Inflammatory macrophage (primary cell): Measurements from ENCODE around the gene THY1.
"Not testable (repeated sequence)": the region's sequence is repeated elsewhere in the genome, so short reads cannot be mapped to it uniquely, and the experiment has no call there.

Experiments used
- DNase-seq, 2 donors: peaks; one replicate each; pipeline ENCODE4 v3.0.0-alpha.2; 2020 to 2022

The THY1 gene

DNA sequence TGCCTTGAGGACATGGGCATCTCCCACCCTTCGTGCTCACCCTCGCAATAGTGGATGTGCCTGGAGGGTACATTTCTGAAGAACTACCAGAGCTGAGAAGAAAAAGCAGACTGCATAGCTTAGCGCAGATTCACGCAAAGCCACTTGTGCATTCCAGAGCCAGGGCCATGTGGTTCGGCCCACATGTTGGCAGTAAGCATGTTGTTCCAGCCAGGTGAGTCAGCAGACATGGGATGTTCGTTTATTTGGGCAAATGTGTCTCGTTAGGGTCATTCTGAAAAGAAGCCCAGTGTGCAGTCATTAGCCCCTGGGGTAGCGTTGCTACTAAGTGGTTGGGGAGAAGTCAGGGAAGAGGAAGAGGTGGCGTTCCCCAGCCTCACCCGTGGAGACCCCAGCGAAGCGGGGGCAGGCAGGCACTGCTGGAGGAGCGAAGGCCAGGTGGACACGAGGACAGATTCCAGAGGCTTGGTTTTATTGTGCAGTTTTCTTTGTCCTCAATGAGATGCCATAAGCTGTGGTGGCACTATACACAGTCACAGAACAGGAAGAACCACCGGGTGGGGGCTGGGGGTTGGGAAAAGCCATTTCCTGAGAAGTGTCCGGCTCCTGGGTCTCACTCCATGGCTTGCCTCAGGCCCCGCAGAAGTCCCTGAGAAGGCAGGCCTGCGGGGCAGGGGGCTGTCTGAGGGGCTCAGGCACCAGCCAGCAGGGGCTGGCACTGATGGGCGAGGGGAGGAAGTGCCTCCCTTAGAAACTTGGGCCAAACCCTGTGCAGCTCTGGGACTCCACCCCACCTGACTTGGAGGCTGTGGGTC is 5.0 kb downstream of the THY1 start:
- DNase-seq, result no peak

DNA sequence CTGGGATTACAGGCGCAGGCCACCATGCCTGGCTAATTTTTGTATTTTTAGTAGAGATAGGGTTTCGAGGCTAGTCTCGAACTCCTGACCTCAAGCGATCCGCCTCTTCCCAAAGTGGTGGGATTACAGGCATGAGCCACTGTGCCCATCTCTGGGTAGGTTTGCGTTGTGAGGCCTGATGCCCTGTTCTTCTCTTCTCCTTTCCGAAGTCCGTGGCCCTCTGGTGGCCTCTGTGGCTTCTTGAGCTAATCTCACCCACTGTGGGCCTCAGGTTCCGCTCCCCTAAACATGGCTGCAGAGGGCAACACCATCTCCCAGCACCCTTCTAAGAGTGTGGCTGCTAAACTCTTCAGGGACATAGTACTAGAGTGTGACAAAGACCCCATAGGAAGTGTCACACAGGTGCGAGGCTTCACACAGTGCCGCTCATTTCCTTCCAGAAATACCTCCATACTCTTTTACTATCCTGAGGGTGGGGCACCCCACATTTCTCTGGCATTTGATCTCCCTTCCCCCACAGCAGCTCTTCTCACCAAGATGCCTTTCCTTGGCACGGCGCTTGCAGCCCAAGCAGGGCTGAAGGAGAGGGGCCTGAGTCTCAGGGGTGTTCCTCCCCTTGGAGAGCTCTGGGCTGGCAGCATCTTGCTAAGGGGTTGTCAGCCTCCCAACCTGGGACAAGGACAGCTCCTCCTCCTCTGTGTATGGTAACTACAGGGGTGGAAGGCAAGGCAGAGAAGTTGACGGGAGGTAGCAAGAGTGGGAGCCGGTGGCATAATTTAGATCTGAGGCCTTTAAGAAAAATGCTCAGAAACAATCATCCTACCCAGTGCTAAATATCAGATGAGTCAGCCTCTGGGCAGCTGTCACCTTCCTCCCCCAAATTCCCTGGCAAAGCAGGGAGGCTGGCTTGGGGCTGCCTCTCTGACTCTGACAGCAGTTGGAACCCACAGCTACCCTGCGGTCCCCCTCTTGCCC is 6.1 kb downstream of the THY1 start:
- DNase-seq, result no peak

DNA sequence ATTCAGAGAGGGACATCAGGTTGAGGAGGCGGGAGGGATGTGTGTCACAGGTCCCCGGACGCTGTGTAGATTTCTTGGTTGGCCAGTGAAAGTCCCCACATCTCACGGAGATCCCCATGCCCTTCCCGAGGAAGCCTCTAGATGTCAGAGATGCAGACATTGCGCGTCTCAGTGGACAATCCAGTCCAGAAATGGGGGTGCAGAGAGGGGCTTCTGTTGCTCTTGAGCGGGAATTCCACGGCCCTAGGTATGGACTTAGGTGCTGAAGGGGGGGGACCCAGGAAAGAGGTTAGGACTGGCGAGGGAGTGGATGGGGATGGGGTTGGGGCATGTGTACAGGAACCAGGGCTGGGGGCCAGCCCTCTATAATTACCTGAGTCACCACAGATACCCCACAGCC is 7.0 kb downstream of the THY1 start:
- DNase-seq, result no peak

DNA sequence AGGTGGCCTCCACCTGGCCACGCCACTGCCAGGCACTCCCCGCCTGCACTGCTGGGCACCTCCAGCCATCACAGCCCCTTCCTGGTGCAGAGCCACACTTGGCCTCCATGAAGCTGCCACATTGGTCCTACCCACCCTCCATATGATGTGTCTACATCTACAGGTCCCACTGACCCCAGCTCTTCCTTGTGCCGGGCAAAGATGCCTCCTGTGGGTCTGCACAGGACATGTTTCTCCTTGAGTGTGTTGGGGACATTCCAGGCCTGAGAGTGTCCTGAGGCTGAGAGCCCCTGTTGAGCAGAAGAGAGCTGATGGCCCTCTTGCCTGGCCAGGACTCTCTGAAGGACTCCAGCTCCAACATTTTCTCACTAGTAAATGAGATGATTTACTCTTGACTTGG is 7.5 kb downstream of the THY1 start:
- no peak for DNase-seq

DNA sequence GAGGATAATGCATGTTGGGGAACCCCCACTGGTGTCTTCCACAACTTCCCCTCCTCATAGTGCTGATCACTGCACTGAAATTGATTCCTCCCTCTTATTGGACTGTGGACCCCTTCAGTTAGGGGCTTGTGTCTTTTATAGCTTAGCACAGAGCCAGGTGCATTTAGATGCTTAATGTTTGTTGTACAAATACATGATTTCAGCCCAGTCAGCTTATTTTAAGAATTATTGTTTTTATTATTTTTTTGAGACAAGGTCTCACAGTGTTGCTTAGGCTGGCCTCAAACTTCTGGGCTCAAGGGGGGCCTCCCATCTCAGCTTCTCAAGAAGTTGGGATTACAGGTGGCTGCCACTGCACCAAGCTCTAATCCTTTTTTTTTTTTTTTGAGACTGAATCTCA is 8.2 kb downstream of the THY1 start:
- no peak for DNase-seq

DNA sequence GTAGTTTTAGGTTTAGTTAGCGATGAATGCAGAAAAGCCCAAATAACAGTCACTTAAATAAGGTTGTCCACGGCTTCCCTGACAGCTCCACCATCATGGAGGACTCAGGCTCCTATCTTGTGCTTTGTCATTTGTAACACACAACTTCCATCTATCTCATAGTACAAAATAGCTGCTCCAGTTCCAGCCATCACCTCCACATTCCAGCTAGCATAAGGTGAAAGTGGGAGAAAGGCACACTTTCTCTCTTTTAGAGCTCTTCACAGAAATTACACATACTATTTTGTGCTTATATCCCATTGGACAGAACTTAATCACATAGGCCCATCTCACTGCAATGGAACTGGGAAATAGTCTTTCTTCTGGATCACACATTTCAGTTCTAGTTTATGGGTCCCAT is 8.7 kb downstream of the THY1 start:
- DNase-seq, result no peak

DNA sequence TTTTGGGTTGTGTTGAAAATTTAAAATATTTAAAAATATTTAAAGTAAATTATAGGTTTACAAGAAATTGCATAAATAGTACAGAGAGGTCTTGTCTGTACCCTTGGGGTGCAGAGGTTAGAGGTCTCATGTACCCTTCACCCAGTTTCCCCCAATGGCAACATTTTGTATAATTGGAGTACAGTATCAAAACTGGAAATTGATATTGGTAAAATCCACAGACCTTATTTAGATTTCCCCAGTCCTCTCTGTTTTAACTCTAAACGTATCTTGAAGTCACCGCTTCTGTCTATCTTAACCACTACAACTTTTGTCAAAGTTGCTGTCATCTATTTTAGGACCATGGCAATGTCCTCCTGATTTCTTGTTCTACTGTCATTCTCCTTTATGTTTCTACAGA is 10.9 kb downstream of the THY1 start:
- no peak for DNase-seq

DNA sequence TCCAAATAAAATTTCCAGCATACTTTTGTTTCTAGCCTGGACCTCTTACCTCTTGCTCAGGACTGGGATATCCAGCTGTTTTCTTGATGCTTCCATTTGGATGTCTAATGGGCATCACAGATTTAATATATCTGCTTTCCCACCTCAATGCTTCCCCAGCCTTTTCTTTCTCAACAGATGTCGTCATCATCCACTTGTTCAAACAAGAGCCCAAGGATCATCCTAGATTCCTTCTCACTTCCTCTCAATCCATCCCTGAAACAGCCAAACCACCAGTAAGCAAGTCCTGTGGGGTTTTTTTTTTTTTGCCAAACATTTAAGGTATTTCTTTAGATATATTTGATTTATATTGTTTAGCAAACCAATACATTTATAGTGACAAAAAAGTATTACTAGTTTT is 12.5 kb downstream of the THY1 start:
- DNase-seq, result no peak

DNA sequence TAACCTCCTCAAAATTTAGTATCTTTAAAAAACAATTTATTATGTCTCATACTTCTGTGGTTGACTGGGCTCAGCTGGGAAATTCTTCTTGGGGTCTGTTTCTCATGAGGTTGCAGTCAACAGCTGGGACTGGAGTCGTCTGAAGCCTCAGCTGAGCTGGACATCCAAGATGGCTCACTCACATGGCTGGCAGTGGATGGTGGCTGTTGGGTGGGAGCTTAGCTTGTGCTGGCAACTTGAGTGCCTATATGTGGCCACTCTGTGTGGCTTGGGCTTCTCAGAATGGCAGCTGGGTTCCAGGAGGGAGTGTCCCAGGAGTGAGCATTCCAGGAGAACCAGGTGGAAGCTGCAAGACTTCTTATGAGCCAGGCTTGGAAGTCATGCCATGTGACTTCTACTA is 13.2 kb downstream of the THY1 start:
- no peak for DNase-seq

DNA sequence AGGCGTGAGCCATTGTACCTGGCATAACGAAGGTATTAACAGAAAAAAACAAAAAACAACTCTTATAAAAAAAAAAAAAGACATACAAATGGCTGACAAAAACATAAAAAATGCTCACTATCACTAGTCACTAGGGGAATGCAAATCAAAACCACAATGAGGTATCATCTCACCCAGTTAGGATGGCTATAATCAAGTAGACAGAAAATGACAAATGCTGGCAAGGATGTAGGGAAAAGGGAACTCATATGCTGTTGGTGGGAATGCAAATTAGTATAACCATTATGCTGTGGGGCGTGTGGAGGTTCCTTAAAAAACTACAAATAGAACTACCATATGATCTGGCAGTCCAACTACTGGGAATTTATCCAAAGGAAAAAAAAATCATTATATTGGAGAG is 17.0 kb downstream of the THY1 start:
- peak in 1 of 2 donors; percentile 4 for DNase-seq

DNA sequence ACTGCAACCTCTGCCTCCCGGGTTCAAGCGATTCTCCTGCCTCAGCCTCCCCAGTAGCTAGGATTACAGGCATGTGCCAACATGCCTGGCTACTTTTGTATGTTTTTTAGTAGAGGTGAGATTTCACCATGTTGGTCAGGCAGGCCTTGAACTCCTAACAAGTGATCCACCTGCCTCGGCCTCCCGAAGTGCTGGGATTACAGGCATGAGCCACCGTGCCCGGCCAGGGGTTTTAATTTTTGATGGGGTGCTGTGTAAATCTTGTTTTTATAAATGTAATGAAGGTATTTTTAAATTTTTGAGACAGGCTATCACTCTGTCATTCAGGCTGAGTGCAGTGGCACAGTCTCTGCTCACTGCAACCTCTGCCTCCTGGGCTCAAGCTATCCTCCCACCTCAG is 17.5 kb downstream of the THY1 start:
- not testable (repeated sequence) for DNase-seq

DNA sequence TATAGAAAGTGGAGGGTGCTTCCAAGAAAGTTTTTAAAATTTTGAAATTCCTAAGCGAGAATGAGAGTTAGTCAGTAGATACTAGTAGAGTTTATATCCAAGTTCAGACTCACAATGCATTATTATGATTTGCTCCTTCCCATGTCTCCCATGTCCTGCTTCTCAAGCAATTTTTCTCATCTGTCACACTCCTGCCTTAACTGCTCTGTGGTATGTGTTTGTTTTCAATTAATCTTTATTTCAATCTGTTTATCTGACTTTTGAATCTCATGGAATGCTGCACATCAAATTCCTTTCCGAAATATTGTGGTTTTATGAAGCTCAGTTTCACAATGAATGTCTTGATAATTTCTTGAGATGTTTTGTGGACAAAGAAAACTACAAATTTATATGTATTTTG is 18.1 kb downstream of the THY1 start:
- no peak for DNase-seq

DNA sequence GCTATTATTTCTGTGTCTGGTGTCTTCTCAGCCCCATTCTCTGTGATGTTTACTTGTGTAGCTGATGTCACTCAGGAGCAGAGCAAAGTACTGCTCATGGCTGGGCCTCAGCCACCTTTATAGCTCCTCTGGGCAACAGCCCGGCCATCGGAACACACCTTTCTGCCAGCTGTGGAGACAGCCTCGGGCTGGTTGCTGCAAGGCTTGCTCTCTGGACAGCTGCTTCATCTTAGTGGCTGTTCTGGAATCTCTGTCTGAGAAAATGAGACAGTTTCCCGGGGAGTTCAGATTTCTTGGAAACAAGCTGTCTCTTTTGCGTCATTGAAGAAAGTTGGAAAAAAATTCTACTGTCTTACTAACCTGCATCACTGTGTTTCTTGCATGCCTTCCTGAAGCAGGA is 20.0 kb downstream of the THY1 start:
- no peak for DNase-seq

DNA sequence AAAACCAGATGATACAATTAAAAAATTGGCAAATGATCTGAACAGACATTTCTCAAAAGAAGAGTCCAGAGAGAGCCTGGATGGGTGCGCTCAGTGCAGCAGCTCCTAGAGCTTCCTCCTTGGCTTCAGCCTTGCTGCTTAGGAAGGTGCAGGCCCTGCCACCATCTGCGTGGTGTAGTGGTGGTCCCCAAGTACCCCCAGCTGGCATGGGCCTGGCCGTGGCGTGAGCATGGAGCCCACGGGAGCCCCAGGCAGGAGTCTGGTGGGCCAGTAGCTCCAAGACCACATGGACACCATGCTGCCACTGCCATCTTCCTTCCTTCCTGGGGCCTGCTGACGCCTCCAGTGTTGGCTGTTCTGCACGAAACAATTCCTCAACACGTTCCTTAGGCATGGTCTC is 20.5 kb downstream of the THY1 start:
- DNase-seq, result no peak

DNA sequence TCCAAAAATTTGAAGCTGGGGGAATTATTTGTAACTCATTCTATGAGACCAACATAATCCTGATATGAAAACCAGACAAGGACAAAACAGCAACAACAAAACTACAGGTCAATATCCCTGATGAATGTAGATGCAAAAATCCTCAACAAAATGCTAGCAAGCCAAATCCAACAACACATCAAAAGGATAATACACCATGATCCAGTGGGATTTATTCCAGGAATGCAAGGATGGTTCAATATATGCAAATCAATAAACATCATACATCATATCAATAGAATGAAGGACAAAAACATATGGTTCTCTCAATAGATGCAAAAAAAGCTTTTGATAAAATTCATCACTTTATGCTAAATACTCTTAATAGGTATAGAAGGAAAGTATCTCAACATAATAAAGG is 22.1 kb downstream of the THY1 start:
- no peak for DNase-seq

DNA sequence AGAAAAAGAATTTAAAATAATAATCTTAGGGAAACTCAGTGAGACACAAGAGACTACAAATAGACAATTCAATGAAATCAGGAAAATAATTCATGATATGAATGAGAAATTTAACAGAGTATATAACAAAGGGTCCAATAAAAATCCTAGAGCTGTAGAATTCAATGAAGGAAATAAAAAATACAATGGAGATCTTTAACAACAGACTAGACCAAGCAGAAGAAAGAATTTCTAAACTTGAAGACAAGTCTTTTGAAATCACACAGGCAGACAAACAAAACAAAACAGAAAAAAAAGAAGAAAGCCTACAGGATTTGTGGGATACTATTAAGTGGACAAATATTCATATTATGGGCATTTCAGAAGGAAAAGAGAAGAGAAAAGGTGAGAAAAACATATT is 25.2 kb downstream of the THY1 start:
- no peak for DNase-seq

DNA sequence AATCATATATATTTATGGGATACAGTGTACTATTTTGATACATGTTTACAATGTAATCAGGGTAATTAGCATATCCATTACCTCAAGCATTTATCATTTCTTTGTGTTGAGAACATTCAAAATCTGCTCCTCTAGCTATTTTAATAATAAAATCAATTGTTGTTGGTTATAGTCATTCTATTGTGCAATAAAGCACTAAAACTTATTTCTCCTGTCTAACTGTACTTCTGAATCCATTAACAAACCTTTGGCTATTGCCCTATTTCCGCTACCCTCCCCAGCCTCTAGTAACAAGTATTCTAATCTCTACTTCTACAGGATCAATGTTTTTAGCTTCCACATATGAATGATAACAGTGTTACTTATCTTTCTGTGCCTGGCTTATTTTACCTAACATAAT is 26.1 kb downstream of the THY1 start:
- no peak for DNase-seq

DNA sequence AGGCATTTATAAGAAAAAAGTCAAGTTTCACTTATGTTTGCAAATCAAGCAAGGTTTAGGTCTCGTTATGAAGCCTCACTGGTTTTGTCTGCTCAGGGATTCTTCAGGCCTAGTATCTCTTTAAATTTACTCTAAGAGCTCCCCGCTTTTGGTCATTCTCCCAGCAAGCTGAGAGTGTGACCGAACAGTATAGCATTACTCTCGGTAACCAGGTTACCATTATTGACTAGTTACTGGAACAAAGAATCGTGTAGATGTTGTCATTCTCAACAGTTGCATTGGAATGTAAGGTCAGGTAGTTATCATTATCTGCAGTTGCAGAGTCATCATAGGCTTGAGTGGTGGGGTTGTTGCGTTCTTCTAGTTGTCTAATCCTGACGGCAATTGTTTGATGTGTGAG is 31.7 kb downstream of the THY1 start:
- DNase-seq, result no peak

DNA sequence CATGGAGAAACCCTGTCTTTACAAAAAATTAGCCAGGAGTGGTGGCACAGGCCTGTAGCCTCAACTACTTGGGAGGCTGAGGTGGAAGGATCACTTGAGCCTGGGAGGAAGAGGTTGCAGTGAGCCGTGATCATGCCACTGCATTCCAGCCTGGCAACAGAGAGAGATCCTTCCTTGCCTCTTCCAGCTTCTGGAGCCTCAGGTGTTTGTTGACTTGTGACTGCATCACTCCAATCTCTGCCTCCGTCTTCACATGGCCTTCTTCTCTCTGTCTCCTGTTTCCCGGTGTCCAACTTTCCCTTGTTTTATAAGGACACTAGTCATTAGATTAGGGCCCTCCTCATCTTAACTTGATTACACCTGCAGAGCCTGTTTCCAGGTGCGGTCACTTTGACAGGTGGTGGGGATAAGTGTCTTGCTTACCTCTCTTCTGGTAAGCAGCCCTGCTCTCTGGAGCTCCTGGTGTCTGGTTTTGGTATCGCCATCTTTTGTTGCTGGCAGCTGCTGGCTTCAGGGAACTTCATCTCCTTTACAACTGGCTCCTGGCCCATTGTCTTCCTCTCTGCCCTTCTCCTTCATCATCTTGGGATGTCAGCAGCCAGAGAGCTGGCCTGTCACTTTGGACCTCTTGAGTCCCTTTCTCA is 33.2 kb downstream of the THY1 start:
- no peak for DNase-seq

DNA sequence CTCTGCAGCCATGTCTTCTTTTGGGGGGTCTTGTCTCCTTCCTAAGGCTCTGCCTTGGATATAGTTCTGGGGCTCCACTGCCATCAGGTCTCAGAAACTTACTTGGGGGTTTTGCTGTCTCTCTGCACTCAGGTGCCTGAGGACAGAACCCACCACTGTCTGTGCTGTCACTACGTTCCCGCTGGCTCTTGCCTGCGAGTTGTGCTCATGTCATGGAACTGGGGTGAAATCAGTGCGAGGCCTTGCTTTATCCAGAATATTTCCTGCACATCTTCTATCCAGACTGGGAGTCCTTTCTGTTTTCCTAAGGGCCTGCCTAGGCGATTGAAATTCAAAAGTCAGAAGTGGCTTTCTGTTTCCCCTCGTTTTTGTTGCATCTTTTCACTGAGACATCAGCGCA is 34.9 kb downstream of the THY1 start:
- no peak for DNase-seq

DNA sequence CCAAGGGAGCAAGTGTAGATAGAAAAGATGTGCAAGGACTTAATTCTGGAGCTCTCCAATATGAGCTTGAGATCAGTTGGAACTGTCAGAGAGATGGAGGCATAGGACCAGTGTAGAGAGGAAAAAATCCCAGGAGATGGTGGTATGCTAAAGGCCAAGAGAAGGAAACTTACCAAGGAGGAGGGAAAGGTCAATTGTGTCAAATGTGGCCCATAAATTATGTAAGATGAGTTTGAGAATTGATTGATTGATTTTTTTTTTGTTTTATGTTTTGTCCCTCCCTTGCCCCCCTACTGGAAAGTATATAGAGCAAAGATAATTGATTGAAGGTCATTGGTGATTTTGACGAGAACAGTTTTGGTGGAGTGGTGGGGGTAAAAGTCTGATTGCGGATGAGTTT is 38.6 kb downstream of the THY1 start:
- DNase-seq, result no peak

DNA sequence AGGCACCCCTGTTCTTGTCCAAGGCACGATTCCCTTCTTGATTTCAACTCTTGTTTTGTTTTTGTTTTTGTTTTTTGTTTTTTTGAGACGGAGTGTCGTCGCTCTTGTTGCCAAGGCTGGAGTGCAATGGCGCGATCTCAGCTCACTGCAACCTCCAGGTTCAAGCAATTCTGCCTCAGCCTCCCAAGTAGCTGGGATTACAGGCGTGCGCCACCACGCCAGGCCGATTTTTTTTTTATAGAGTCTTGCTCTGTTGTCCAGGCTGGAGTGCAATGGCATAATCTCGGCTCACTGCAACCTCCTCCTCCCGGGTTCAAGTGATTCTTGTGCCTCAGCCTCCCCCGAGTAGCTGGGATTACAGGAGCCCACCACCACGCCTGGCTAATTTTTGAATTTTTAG is 40.5 kb downstream of the THY1 start:
- DNase-seq, result not testable (repeated sequence)

DNA sequence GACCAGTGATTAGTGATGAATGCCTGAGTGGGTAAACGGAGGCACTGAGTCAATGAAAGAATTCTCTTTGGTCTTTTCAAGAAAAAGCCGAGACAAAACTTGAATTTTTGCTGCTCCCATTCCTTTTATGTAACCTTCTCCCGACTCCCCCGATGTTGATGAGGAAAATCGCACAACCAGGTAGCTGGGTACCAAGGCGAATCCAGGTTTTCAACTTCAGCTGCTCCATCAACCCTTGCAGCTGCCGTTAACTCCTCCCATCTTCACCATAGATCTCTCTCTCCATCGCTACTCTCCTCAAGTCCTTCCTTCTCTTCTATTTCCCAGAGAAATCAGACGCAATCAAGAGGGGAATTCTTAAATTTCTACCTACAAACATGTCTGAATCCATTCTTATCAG is 40.9 kb downstream of the THY1 start:
- no peak for DNase-seq
